K562 (cell line): ENCODE measurements around the gene SPHK1. TPM values are rescaled to one million over a fixed set of nuclear protein-coding genes. Genes with fewer than 3 reads are reported as not detected.
A peak's percentile ranks its signal among the peaks of the same experiment; 100 is the strongest.

Experiments used
- BRD4 ChIP-seq: fragments of 200-600 bp; sonication (generic); IDR thresholded peaks from 2 replicates; pipeline ENCODE4 v1.6.1; 2017; ENCODE audit warnings: inconsistent platforms
- CBX3 ChIP-seq, 2 experiments: IDR thresholded peaks; 1 replicate in 1 of 2; 2 replicates in 1 of 2; pipeline ENCODE4 v1.6.1; 2012; ENCODE audit warnings: inconsistent platforms in 2 of 2, low read length in 2 of 2, borderline replicate concordance in 1 of 2, control low read depth in 1 of 2
- E2F3 ChIP-seq: fragments of 250-450 bp; sonication (Bioruptor Pico); IDR thresholded peaks from 2 replicates; pipeline ENCODE4 v1.4.0; 2020; ENCODE audit warnings: mild to moderate bottlenecking
- GTF2E2 ChIP-seq: fragments of 200-800 bp; sonication (Bioruptor generic); IDR thresholded peaks from 2 replicates; pipeline ENCODE4 v1.6.1; 2016; ENCODE audit warnings: missing genetic modification characterization, missing compliant biosample characterization
- GTF2F1 ChIP-seq: IDR thresholded peaks from 2 replicates; pipeline ENCODE4 v1.6.1; 2011; ENCODE audit warnings: low read depth, low read length, improper control_type of control experiment
- HDAC3 ChIP-seq: fragments of 450-650 bp; IDR thresholded peaks from 2 replicates; pipeline ENCODE4 v1.6.1; 2018; ENCODE audit warnings: borderline replicate concordance, mild to moderate bottlenecking, moderate library complexity; ENCODE audit not compliant: partially characterized antibody
- HDAC6 ChIP-seq: IDR thresholded peaks from 2 replicates; pipeline ENCODE4 v1.6.1; 2012; ENCODE audit warnings: low read depth, mild to moderate bottlenecking, control low read depth, inconsistent platforms, low read length, moderate library complexity
- HDGF ChIP-seq: fragments of 450-650 bp; IDR thresholded peaks from 2 replicates; pipeline ENCODE4 v1.6.1; 2016
- MCM2 ChIP-seq: fragments of 450-650 bp; IDR thresholded peaks from 2 replicates; pipeline ENCODE4 v1.6.1; 2017; ENCODE audit warnings: low read depth, mild to moderate bottlenecking
- MED1 ChIP-seq: sonication (generic); formaldehyde crosslinking; IDR thresholded peaks from 2 replicates; pipeline ENCODE4 v1.8.1; 2023; ENCODE audit warnings: missing genetic modification reagents, borderline replicate concordance
- NFXL1 ChIP-seq: fragments of 450-650 bp; formaldehyde crosslinking; IDR thresholded peaks from 2 replicates; pipeline ENCODE4 v1.4.0; 2021; ENCODE audit warnings: mild to moderate bottlenecking
- PHF21A ChIP-seq: fragments of 450-650 bp; IDR thresholded peaks from 2 replicates; pipeline ENCODE4 v1.6.1; 2017; ENCODE audit warnings: low read depth, borderline replicate concordance
- POLR3G ChIP-seq: IDR thresholded peaks from 2 replicates; pipeline ENCODE4 v1.6.1; 2011; ENCODE audit not compliant: insufficient read length, insufficient replicate concordance; ENCODE audit errors: extremely low read depth
- SRSF3 ChIP-seq: fragments of 200-400 bp; formaldehyde crosslinking; IDR thresholded peaks from 2 replicates; pipeline ENCODE4 v1.6.1; 2016; ENCODE audit warnings: mild to moderate bottlenecking, low read length, moderate library complexity; ENCODE audit not compliant: insufficient read depth
- STAT6 ChIP-seq: sonication (generic); formaldehyde crosslinking; IDR thresholded peaks from 2 replicates; pipeline ENCODE4 v1.8.1; 2023; ENCODE audit warnings: mild to moderate bottlenecking, missing genetic modification reagents
- SUPT5H ChIP-seq: fragments of 450-650 bp; IDR thresholded peaks from 2 replicates; pipeline ENCODE4 v1.6.1; 2016
- TEAD2 ChIP-seq: fragments of 450-650 bp; IDR thresholded peaks from 2 replicates; pipeline ENCODE4 v1.6.1; 2016; ENCODE audit warnings: missing genetic modification characterization, control low read depth, missing compliant biosample characterization
- TEAD4 ChIP-seq, 2 experiments: sonication (generic) in 1 of 2; formaldehyde crosslinking in 1 of 2; IDR thresholded peaks; 2 replicates each; pipeline versions ENCODE4 v1.6.1 to v1.8.0; 2012 to 2022; ENCODE audit warnings: borderline replicate concordance in 1 of 2, inconsistent platforms in 1 of 2, low read length in 1 of 2, mild to moderate bottlenecking in 1 of 2, missing genetic modification reagents in 1 of 2
- TRIM28 ChIP-seq: fragments of 450-650 bp; IDR thresholded peaks from 2 replicates; pipeline ENCODE4 v1.6.1; 2017
- U2AF2 ChIP-seq: fragments of 200-400 bp; formaldehyde crosslinking; optimal IDR thresholded peaks from 2 replicates; pipeline ENCODE3; 2017; ENCODE audit warnings: low read depth, mild to moderate bottlenecking, low read length
- YY1 ChIP-seq, 3 experiments: IDR thresholded peaks; 2 replicates each; pipeline ENCODE4 v1.6.1; 2011; ENCODE audit warnings: low read length in 2 of 3, mild to moderate bottlenecking in 2 of 3, moderate library complexity in 2 of 3, borderline replicate concordance in 1 of 3, control low read depth in 1 of 3, low read depth in 1 of 3; ENCODE audit not compliant: insufficient read depth in 3 of 3, insufficient replicate concordance in 2 of 3, control insufficient read depth in 1 of 3, insufficient read length in 1 of 3; ENCODE audit errors: extremely low read depth in 1 of 3
- ZBTB1 ChIP-seq: sonication (generic); formaldehyde crosslinking; IDR thresholded peaks from 2 replicates; pipeline ENCODE4 v1.8.1; 2023; ENCODE audit warnings: missing genetic modification reagents, low read depth, mild to moderate bottlenecking, borderline replicate concordance
- ZNF274 ChIP-seq: IDR thresholded peaks from 2 replicates; pipeline ENCODE4 v1.6.1; 2011; ENCODE audit warnings: low read depth, mild to moderate bottlenecking, low read length, moderate library complexity, borderline replicate concordance
- ZNF384 ChIP-seq: IDR thresholded peaks from 2 replicates; pipeline ENCODE4 v1.6.1; 2012; ENCODE audit warnings: low read depth, low read length, improper control_type of control experiment
- ZNF75A ChIP-seq: fragments of 450-650 bp; formaldehyde crosslinking; IDR thresholded peaks from 2 replicates; pipeline ENCODE4 v1.4.0; 2020; ENCODE audit warnings: mild to moderate bottlenecking
- ZNF77 ChIP-seq: fragments of 250-450 bp; sonication (Bioruptor Pico); IDR thresholded peaks from 2 replicates; pipeline ENCODE4 v1.5.0; 2020
- ZSCAN29 ChIP-seq: fragments of 450-650 bp; IDR thresholded peaks from 2 replicates; pipeline ENCODE4 v1.6.1; 2017
- polyA plus RNA-seq, 8 experiments: library from polyadenylated mRNA; depleted of rRNA in 4 of 8; stranded (reverse) in 5 of 8; unstranded in 3 of 8; fragments of >200 nt; fragmentation: Nextera tagmentation in 2 of 8; fragmentation: Illumina TruSeq in 1 of 8; extraction: Ambion mirVana in 2 of 8; extraction: Trizol in 1 of 8; gene quantifications; 2 replicates each; pipeline versions ENCODE4 v1.2.1 to v1.2.3, GENCODE V29; 2011 to 2014; ENCODE audit warnings: inconsistent platforms in 1 of 8, missing spikeins in 1 of 8
- total RNA-seq, 7 experiments: library from RNA; depleted of rRNA in 6 of 7; stranded (reverse); fragments of >200 nt in 6 of 7; fragmentation: Illumina TruSeq in 2 of 7; extraction: Trizol in 2 of 7; gene quantifications; 2 replicates each; pipeline versions ENCODE4 v1.2.1 to v1.2.3, GENCODE V29; 2011 to 2021; ENCODE audit warnings: low replicate concordance in 1 of 7
- TF ChIP-seq, protein P1 (sequence below): fragments of 250-450 bp; sonication (Bioruptor Pico); IDR thresholded peaks from 2 replicates; pipeline ENCODE4 v1.4.0; 2020; ENCODE audit warnings: mild to moderate bottlenecking, moderate library complexity

Gene SPHK1
- total and polyA plus RNA-seq, 9 of the 15 experiments (the other 6 are each of a cell fraction or from before 2014, with no cell fraction given): 0.21 to 60.3 (median 14.5) TPM

GRCh38 chr17:76354747-76355310 is 29.6 kb upstream of the SPHK1 start (continued):
- TF ChIP-seq STAT6 (CRISPR knock-in tag) (no peak), PHF21A (no peak), CBX3 (IDR thresholded peaks at IDR 0.05; ENCODE audit: borderline replicate concordance in 1 of 2, low read length in 2 of 2) (peak in 1 of 2 experiments; percentile 74; a peak in 1 of 3 replicates), BRD4 (no peak), MCM2 (no peak), SRSF3 (no peak), TRIM28 (no peak; the same call in 1 of the 2 replicates), HDGF (no peak; the same call in 1 of the 2 replicates), TEAD2 (tag) (no peak), ZNF274 (no peak), U2AF2 (no peak), HDAC3 (no peak), TEAD4 (IDR thresholded peaks at IDR 0.05; ENCODE audit: low read length) (peak; percentile 93), TEAD4 (CRISPR knock-in tag; IDR thresholded peaks at IDR 0.05; ENCODE audit: borderline replicate concordance) (no peak), YY1 (IDR thresholded peaks at IDR 0.05; ENCODE audit: borderline replicate concordance in 1 of 3, control insufficient read depth in 1 of 3, extremely low read depth in 1 of 3, insufficient read depth in 3 of 3, insufficient read length in 1 of 3, insufficient replicate concordance in 2 of 3, low read depth in 1 of 3, low read length in 2 of 3) (peak in 1 of 3 experiments; percentile 51), POLR3G (no peak), ZNF75A (CRISPR knock-in tag) (no peak), ZSCAN29 (no peak), HDAC6 (no peak), ZNF384 (peak; percentile 79), GTF2E2 (no peak), ZBTB1 (no peak), GTF2F1 (no peak), ZNF77 (CRISPR knock-in tag) (no peak), SUPT5H (no peak), NFXL1 (no peak), E2F3 (no peak), MED1 (CRISPR knock-in tag) (no peak)
- TF ChIP-seq, protein P1, sequence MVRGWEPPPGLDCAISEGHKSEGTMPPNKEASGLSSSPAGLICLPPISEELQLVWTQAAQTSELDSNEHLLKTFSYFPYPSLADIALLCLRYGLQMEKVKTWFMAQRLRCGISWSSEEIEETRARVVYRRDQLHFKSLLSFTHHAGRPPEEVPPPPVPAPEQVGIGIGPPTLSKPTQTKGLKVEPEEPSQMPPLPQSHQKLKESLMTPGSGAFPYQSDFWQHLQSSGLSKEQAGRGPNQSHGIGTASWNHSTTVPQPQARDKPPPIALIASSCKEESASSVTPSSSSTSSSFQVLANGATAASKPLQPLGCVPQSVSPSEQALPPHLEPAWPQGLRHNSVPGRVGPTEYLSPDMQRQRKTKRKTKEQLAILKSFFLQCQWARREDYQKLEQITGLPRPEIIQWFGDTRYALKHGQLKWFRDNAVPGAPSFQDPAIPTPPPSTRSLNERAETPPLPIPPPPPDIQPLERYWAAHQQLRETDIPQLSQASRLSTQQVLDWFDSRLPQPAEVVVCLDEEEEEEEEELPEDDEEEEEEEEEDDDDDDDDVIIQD (CRISPR knock-in tag): no peak
